H9 (cell line): Measurements from ENCODE around the gene PARD3. TPM values are rescaled to one million over a fixed set of nuclear protein-coding genes. Genes with fewer than 3 reads are reported as not detected.

Experiments used
- DNase-seq: peaks from one replicate; pipeline ENCODE4 v3.0.0-alpha.2; 2017
- H2AFZ ChIP-seq: one replicate; pipeline ENCODE4 v1.6.1; 2013; ENCODE audit warnings: mild to moderate bottlenecking, low read length, control low read depth, moderate library complexity
- H2AK5ac ChIP-seq: 2 replicates; pipeline ENCODE4 v1.6.1; 2013; ENCODE audit warnings: low read length, control low read depth, mixed read lengths; ENCODE audit not compliant: insufficient read length
- H2BK120ac ChIP-seq: one replicate; pipeline ENCODE4 v1.6.1; 2013; ENCODE audit warnings: low read depth, mild to moderate bottlenecking, low read length, control low read depth, inconsistent platforms; ENCODE audit not compliant: poor library complexity, severe bottlenecking
- H2BK12ac ChIP-seq: 2 replicates; pipeline ENCODE4 v1.6.1; 2013; ENCODE audit warnings: low read length, control low read depth, mixed read lengths, low read depth; ENCODE audit not compliant: insufficient read length
- H2BK15ac ChIP-seq: 2 replicates; pipeline ENCODE4 v1.6.1; 2013; ENCODE audit warnings: low read depth, low read length, control low read depth
- H2BK20ac ChIP-seq: one replicate; pipeline ENCODE4 v1.6.1; 2013; ENCODE audit warnings: low read depth, mild to moderate bottlenecking, low read length, control low read depth, inconsistent platforms; ENCODE audit not compliant: poor library complexity, severe bottlenecking
- H2BK5ac ChIP-seq: 2 replicates; pipeline ENCODE4 v1.6.1; 2013; ENCODE audit warnings: low read length, control low read depth, mixed read lengths; ENCODE audit not compliant: insufficient read length
- H3K14ac ChIP-seq: 2 replicates; pipeline ENCODE4 v1.6.1; 2013; ENCODE audit warnings: low read length, control low read depth; ENCODE audit not compliant: insufficient read depth
- H3K18ac ChIP-seq: 2 replicates; pipeline ENCODE4 v1.6.1; 2013; ENCODE audit warnings: low read depth, mild to moderate bottlenecking, mixed read lengths, low read length, control low read depth; ENCODE audit not compliant: insufficient read length
- H3K23ac ChIP-seq: 2 replicates; pipeline ENCODE4 v1.6.1; 2013; ENCODE audit warnings: low read length, control low read depth, mixed read lengths, low read depth; ENCODE audit not compliant: insufficient read length
- H3K23me2 ChIP-seq: 2 replicates; pipeline ENCODE4 v1.6.1; 2013; ENCODE audit warnings: low read depth, mild to moderate bottlenecking, mixed read lengths, low read length, control low read depth; ENCODE audit not compliant: insufficient read length, poor library complexity, severe bottlenecking
- H3K27ac ChIP-seq: 2 replicates; pipeline ENCODE4 v1.5.1; 2013; ENCODE audit warnings: low read length, control low read depth, mixed read lengths, low read depth; ENCODE audit not compliant: insufficient read length
- H3K27me3 ChIP-seq: 2 replicates; pipeline ENCODE4 v1.6.1; 2013; ENCODE audit warnings: low read length, control low read depth, inconsistent platforms; ENCODE audit not compliant: insufficient read depth
- H3K4ac ChIP-seq: 2 replicates; pipeline ENCODE4 v1.6.1; 2013; ENCODE audit warnings: low read depth, mild to moderate bottlenecking, control low read depth, inconsistent platforms, low read length, moderate library complexity
- H3K4me1 ChIP-seq: 2 replicates; pipeline ENCODE4 v1.6.1; 2013; ENCODE audit warnings: low read length, control low read depth, inconsistent platforms; ENCODE audit not compliant: insufficient read depth
- H3K4me2 ChIP-seq: 2 replicates; pipeline ENCODE4 v1.6.1; 2013; ENCODE audit warnings: low read length, control low read depth, mixed read lengths; ENCODE audit not compliant: insufficient read length, insufficient read depth
- H3K56ac ChIP-seq: 2 replicates; pipeline ENCODE4 v1.6.1; 2013; ENCODE audit warnings: low read depth, mild to moderate bottlenecking, mixed read lengths, low read length, control low read depth; ENCODE audit not compliant: insufficient read length
- H3K79me1 ChIP-seq: 2 replicates; pipeline ENCODE4 v1.6.1; 2013; ENCODE audit warnings: low read depth, mild to moderate bottlenecking, moderate library complexity, low read length, control low read depth, inconsistent platforms; ENCODE audit not compliant: insufficient read depth, poor library complexity, severe bottlenecking
- H3K79me2 ChIP-seq: 2 replicates; pipeline ENCODE4 v1.6.1; 2013; ENCODE audit warnings: low read length, control low read depth, inconsistent platforms; ENCODE audit not compliant: insufficient read depth
- H3K9ac ChIP-seq: 2 replicates; pipeline ENCODE4 v1.6.1; 2013; ENCODE audit warnings: low read length, control low read depth, mixed read lengths; ENCODE audit not compliant: insufficient read length; ENCODE audit errors: extremely low read depth
- H3K9me3 ChIP-seq: one replicate; pipeline ENCODE4 v1.6.1; 2013; ENCODE audit warnings: low read depth, low read length, inconsistent platforms; ENCODE audit not compliant: control insufficient read depth
- H3T11ph ChIP-seq: one replicate; pipeline ENCODE4 v1.6.1; 2013; ENCODE audit warnings: mild to moderate bottlenecking, low read length, control low read depth, inconsistent platforms
- H4K20me1 ChIP-seq: one replicate; pipeline ENCODE4 v1.6.1; 2013; ENCODE audit not compliant: control insufficient read depth, insufficient read length, insufficient read depth
- H4K5ac ChIP-seq: 2 replicates; pipeline ENCODE4 v1.6.1; 2013; ENCODE audit warnings: low read depth, mild to moderate bottlenecking, mixed read lengths, low read length, control low read depth; ENCODE audit not compliant: insufficient read length
- H4K8ac ChIP-seq: replicated peaks from 2 replicates; pipeline ENCODE4 v1.6.1; 2013; ENCODE audit warnings: low read length, control low read depth, mixed read lengths, low read depth; ENCODE audit not compliant: insufficient read length
- H4K91ac ChIP-seq: 2 replicates; pipeline ENCODE4 v1.6.1; 2013; ENCODE audit warnings: low read depth, mild to moderate bottlenecking, moderate library complexity, mixed read lengths, low read length, control low read depth; ENCODE audit not compliant: insufficient read length
- H3K27ac Mint-ChIP-seq, 3 experiments: 2 replicates in 2 of 3; 3 replicates in 1 of 3; pipeline ENCODE4 v1.8.0; 2020 to 2021; ENCODE audit warnings: mixed read lengths in 3 of 3, mild to moderate bottlenecking in 1 of 3, moderate library complexity in 1 of 3
- H3K27me3 Mint-ChIP-seq: 2 replicates; pipeline ENCODE4 v1.8.0; 2021; ENCODE audit warnings: low read depth, mild to moderate bottlenecking, moderate library complexity, mixed read lengths
- H3K36me3 Mint-ChIP-seq, 3 experiments: 2 replicates in 2 of 3; 3 replicates in 1 of 3; pipeline ENCODE4 v1.8.0; 2020 to 2021; ENCODE audit warnings: low read depth in 3 of 3, mixed read lengths in 3 of 3; ENCODE audit not compliant: insufficient read depth in 1 of 3
- H3K4me1 Mint-ChIP-seq, 2 experiments: 2 replicates each; pipeline ENCODE4 v1.8.0; 2020; ENCODE audit warnings: mixed read lengths in 2 of 2
- H3K4me3 Mint-ChIP-seq, 2 experiments: 2 replicates in 1 of 2; 3 replicates in 1 of 2; pipeline ENCODE4 v1.8.0; 2020 to 2021; ENCODE audit warnings: mild to moderate bottlenecking in 2 of 2, mixed read lengths in 2 of 2, moderate library complexity in 1 of 2
- H3K9me3 Mint-ChIP-seq, 2 experiments: 2 replicates in 1 of 2; 3 replicates in 1 of 2; pipeline ENCODE4 v1.8.0; 2020; ENCODE audit warnings: mild to moderate bottlenecking in 2 of 2, mixed read lengths in 2 of 2, moderate library complexity in 1 of 2
- CTCF ChIP-seq: fragments of 200-600 bp; sonication (generic); conservative IDR thresholded peaks from 3 replicates; pipeline ENCODE4 v1.8.0; 2021; ENCODE audit warnings: antibody characterized with exemption, mild to moderate bottlenecking
- WGBS: extraction: QIAGEN DNeasy Blood & Tissue Kit; methylation state at CpG from one replicate; pipeline ENCODE4 v1.1.7; 2013; ENCODE audit warnings: missing lambda C conversion rate, low lambda C conversion rate, mixed read lengths; ENCODE audit not compliant: insufficient read length; ENCODE audit errors: extremely low coverage; 5-methylcytosine and 5-hydroxymethylcytosine counted together
- total RNA-seq: library from RNA; stranded (reverse); gene quantifications from 2 replicates; pipeline ENCODE4 v1.2.1, GENCODE V29; 2021

The PARD3 gene
- total RNA-seq, 1 experiment from 2014 or later: 44.7 TPM

- H3K18ac ChIP-seq: no peak overlapping the region
- H2BK20ac ChIP-seq: no peak overlapping the region
- no peaks in the 10 kb centered on the region for H3K79me1 ChIP-seq
- H2AK5ac ChIP-seq: no peak overlapping the region
- H3K23ac ChIP-seq: no peak overlapping the region
- H2BK5ac ChIP-seq: no peak overlapping the region
- no peaks in the 10 kb centered on the region for H3K4me1 ChIP-seq
- peaks cover 3 to 6% (median 5%) of the 10 kb centered on the region in 3 experiments; a peak in 3 of 7 replicates for H3K36me3 Mint-ChIP-seq
- H3K14ac ChIP-seq: no peak overlapping the region
- no peak overlapping the region for H2BK12ac ChIP-seq
- H3K79me2 ChIP-seq: no peaks in the 10 kb centered on the region
- H4K20me1 ChIP-seq: no peaks in the 10 kb centered on the region
- no peak overlapping the region for H4K91ac ChIP-seq
- H3K27me3 ChIP-seq: no peaks in the 10 kb centered on the region
- no peaks in the 10 kb centered on the region for H3K27me3 Mint-ChIP-seq
- H4K8ac ChIP-seq: no peak overlapping the region
- no peaks in the 10 kb centered on the region for H3K9me3 ChIP-seq
- H3K9ac ChIP-seq: no peak overlapping the region
- H2AFZ ChIP-seq: no peak overlapping the region
- no peaks in the 10 kb centered on the region for H3K9me3 Mint-ChIP-seq
- H3K4me3 Mint-ChIP-seq: no peak overlapping the region; a peak in 1 of 5 replicates
- no peak for DNase-seq
- no peak overlapping the region for H3K4me2 ChIP-seq
- TF ChIP-seq CTCF: no peak
- H4K5ac ChIP-seq: no peak overlapping the region
- H2BK15ac ChIP-seq: no peak overlapping the region
- no peak overlapping the region for H3K56ac ChIP-seq
- no peak overlapping the region for H3T11ph ChIP-seq
- H3K27ac ChIP-seq: no peak overlapping the region
- H2BK120ac ChIP-seq: no peak overlapping the region
- H3K4me1 Mint-ChIP-seq: peaks cover 6 to 8% of the 10 kb centered on the region in 2 experiments; a peak in 3 of 4 replicates
- no peak overlapping the region for H3K4ac ChIP-seq
- no peaks in the 10 kb centered on the region for H3K23me2 ChIP-seq
- H3K27ac Mint-ChIP-seq: no peak overlapping the region
- no CpG with 5 or more reads among the region's 2 CpGs for WGBS
Measured at GRCh38 chr10:34396663-34397062, 418.4 kb downstream of the PARD3 start.
